ENCODE results near the gene RNF207.

RNF207 gene

GRCh38 chr1:6163191-6163972, 42.5 kb upstream of the RNF207 start:
- no peak for TF ChIP-seq CTCF (IDR thresholded peaks at IDR 0.05; ENCODE audit: low read depth, low read length)
- no peak for DNase-seq (ENCODE audit: extremely low read depth, low read depth)

- no peak for TF ChIP-seq CTCF (IDR thresholded peaks at IDR 0.05; ENCODE audit: low read depth, low read length)
- no peak for DNase-seq (ENCODE audit: extremely low read depth, low read depth)
Observed at GRCh38 chr1:6163973-6164617, 41.8 kb upstream of the RNF207 start.

GRCh38 chr1:6165027-6165426, 40.9 kb upstream of the RNF207 start:
- no peak for DNase-seq (ENCODE audit: extremely low read depth, low read depth)
- TF ChIP-seq CTCF (IDR thresholded peaks at IDR 0.05; ENCODE audit: low read depth, low read length) = no peak

GRCh38 chr1:6165441-6165985, 40.4 kb upstream of the RNF207 start:
- DNase-seq (ENCODE audit: extremely low read depth, low read depth) = no peak
- TF ChIP-seq CTCF (IDR thresholded peaks at IDR 0.05; ENCODE audit: low read depth, low read length) = no peak

- TF ChIP-seq CTCF (IDR thresholded peaks at IDR 0.05; ENCODE audit: low read depth, low read length) = no peak
- DNase-seq (ENCODE audit: extremely low read depth, low read depth) = no peak
Observed at GRCh38 chr1:6166221-6166620, 39.7 kb upstream of the RNF207 start.

- no peak for DNase-seq (ENCODE audit: extremely low read depth, low read depth)
- no peak for TF ChIP-seq CTCF (IDR thresholded peaks at IDR 0.05; ENCODE audit: low read depth, low read length)
Observed at GRCh38 chr1:6166655-6167390, 39.1 kb upstream of the RNF207 start.

All from AG09319 (cell line).